ENCODE data around the gene LPIN2.

- no peak for TF ChIP-seq REST (IDR thresholded peaks at IDR 0.05; ENCODE audit: insufficient replicate concordance, low read depth)
- TF ChIP-seq CTCF (IDR thresholded peaks at IDR 0.05; ENCODE audit: insufficient read depth, low read length), result no peak
- no peak for TF ChIP-seq POLR2AphosphoS5 (IDR thresholded peaks at IDR 0.05; ENCODE audit: low read depth)
Observed at GRCh38 chr18:3055186-3055728, 42.3 kb upstream of the LPIN2 start.

Data from HL-60 (cell line).